ENCODE measurements around the gene DOP1B.

- TF ChIP-seq, protein P1, sequence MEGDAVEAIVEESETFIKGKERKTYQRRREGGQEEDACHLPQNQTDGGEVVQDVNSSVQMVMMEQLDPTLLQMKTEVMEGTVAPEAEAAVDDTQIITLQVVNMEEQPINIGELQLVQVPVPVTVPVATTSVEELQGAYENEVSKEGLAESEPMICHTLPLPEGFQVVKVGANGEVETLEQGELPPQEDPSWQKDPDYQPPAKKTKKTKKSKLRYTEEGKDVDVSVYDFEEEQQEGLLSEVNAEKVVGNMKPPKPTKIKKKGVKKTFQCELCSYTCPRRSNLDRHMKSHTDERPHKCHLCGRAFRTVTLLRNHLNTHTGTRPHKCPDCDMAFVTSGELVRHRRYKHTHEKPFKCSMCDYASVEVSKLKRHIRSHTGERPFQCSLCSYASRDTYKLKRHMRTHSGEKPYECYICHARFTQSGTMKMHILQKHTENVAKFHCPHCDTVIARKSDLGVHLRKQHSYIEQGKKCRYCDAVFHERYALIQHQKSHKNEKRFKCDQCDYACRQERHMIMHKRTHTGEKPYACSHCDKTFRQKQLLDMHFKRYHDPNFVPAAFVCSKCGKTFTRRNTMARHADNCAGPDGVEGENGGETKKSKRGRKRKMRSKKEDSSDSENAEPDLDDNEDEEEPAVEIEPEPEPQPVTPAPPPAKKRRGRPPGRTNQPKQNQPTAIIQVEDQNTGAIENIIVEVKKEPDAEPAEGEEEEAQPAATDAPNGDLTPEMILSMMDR (IDR thresholded peaks at IDR 0.05), result no peak
- TF ChIP-seq POLR2AphosphoS5 (IDR thresholded peaks at IDR 0.05), result no peak
Measured at GRCh38 chr21:36200081-36200561, 43.5 kb downstream of the DOP1B start.
